NCI-H2171 (cell line): ENCODE data around the gene GMEB2.
"Not testable (repeated sequence)": the region's sequence is repeated elsewhere in the genome, so short reads cannot be mapped to it uniquely, and the experiment has no call there.

ENCODE experiments used
- DNase-seq: peaks from one replicate; lab custom pipeline; 2025; lab: John Stamatoyannopoulos, UW

GMEB2 gene

DNA sequence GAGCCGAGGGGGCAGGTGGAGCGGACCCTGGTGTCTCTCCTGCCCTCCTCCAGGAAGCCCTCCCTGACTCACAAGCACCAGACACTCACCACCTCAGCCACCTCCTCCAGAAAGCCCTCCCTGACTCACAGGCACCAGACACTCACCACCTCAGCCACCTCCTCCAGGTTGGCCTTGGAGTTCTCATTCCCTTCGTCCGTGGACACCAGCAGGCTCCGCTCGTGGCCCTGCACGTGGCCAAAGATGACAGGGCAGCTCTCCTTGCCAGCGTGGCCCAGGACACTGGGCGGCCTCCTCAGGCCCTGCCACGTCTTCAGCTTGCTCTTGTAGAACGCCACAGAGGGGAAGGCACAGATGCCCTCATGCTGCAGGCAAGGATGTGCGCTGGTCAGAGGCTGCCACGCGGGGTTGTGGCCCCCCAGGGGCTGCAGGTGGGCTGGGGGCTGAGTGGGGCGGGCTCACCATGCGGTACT, 66.5 kb downstream of the GMEB2 start:
- DNase-seq, result no peak

- not testable (repeated sequence) for DNase-seq
Observed at GRCh38 chr20:63559485-63560332, 67.2 kb downstream of the GMEB2 start.

- no peak for DNase-seq
Observed at GRCh38 chr20:63558804-63559484, 68.0 kb downstream of the GMEB2 start.

- no peak for DNase-seq
Observed at GRCh38 chr20:63557481-63557891, 69.4 kb downstream of the GMEB2 start.

- no peak for DNase-seq
Observed at GRCh38 chr20:63556873-63557478, 69.9 kb downstream of the GMEB2 start.

GRCh38 chr20:63555661-63556381, 71.1 kb downstream of the GMEB2 start:
- no peak for DNase-seq

DNA sequence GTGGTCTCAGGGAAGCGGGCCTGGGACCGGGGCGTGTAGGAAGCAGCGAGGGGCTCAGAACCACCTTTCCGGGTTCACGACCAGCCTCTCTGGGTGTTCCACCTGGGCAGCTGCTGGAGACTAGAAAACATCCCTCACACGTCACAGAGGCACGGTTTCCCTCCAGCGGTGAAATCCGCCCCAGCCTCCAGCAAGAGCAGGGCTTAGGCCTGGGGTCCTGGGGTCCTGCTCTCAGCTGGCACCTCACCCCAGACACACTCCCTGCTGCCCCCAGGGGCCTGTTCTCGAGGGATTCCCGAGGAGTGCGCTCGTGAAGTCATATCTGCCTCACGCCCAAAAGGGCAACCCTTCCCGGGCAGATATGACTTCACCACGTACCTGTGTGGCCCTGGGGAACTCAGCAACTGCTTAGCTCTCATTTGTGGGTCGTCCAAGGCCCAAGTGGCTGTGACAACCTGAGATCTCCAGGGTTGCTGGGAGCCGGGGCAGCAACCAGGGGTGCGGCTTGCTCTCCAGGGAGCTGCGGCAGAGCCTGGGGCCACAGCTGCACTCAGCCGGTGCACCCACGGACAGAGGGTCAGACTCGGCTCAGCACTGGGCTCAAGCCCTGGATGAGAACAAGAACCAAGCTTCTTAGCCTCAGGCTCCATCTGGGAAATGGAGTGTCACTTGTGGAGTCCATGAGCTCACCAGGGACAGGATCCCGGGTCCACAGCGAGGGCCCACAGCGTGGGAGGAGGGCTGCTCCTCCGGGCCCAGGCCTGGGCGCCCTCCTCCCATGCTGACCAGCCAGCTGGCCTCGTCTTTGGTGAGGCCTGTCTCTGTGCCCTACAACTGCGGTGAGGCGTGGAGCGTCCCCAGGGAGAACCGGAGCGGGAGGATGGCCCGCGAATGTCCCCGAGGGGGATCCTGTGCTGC, 72.3 kb downstream of the GMEB2 start:
- no peak for DNase-seq

DNA sequence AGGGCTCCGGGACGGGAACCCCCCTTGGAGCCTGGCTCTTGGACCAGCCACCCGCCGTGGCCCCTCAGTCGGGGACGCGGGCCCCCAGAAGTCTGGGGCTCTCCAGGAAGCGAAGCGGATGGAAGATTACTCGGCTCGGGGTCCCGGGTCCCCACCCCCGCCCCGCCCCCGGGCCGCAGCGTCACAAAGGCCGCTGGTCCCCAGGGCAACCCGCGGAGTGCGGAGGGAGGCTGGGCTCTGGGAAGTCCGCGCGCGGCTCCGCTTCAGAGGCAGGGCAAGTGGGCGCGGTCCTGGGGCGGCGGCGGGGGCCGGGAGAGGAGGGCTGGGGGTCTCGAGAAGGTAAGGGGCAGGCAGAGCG, 73.0 kb downstream of the GMEB2 start, which contains the start of gene FNDC11:
Gene FNDC11 (plus strand): TSS at position 227 of the 358 bp plus-strand sequence. CDS start 1,505 bp downstream, outside the sequence.
- peak; percentile 30 for DNase-seq

DNA sequence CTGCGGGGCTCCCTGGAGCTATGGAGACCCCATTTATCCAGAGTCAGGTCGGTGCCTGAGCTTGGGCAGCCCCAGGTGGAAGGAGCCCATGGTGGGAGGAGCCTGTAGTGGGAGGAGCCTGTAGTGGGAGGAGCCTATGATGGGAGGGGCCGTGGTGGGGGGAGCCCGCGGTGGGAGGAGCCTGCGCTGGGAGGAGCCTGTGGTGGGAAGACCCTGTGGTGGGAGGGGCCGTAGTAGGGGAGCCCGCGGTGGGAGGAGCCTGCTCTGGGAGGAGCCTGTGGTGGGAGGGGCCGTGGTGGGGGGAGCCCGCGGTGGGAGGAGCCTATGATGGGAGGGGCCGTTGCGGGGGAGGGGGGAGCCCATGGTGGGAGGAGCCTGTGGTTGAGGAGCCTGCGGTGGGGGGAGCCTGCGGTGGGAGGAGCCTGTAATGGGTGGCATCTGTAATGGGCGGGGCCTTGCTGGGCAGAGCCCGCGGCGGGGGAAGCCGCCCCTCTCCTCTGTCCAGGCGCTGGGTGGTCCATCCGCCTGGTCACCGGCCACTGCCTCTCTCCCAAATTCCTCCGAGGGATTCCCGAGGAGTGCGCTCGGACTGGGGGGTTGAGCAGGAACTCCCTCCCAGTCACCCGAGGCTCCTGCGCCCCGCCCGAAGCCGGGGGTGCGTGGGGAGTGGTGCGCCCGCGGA, 73.5 kb downstream of the GMEB2 start:
- DNase-seq, result peak; percentile 83

- DNase-seq, result peak; percentile 38
Observed at GRCh38 chr20:63552481-63553249, 74.2 kb downstream of the GMEB2 start.

GRCh38 chr20:63551068-63551467, 75.8 kb downstream of the GMEB2 start:
- DNase-seq, result no peak

DNA sequence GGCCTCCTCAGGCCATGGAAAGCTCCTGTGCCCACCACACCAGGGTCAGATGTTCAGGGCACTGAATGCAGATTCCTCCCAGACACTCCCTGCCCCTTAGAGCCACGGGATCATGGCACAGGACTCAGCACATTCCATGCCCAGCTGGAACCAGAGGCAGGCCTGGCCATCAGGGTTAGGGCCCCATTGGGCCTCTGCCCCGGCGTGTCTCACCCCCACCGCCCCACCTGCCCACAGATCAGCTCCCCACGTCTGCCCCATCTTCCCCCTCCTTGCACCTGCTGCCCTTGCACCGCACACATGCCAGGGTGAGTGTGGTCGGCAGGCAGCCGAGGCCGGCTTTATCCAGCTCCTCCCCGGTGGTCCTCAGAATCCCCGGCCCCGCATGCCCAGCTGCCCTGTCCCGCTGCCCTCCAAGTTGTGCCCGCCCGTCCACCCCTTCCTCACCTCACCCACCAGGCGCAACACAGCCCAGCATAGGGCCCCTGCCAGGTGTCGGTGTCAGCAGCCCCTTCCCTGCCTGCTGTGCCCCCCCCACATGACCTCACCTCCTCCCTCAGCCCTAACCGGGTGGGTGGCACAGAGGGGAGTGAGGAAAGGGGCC, 77.1 kb downstream of the GMEB2 start:
- DNase-seq, result no peak

- DNase-seq, result no peak
Observed at GRCh38 chr20:63549019-63549418, 77.9 kb downstream of the GMEB2 start.

- DNase-seq, result no peak
Observed at GRCh38 chr20:63548542-63548941, 78.4 kb downstream of the GMEB2 start.

DNA sequence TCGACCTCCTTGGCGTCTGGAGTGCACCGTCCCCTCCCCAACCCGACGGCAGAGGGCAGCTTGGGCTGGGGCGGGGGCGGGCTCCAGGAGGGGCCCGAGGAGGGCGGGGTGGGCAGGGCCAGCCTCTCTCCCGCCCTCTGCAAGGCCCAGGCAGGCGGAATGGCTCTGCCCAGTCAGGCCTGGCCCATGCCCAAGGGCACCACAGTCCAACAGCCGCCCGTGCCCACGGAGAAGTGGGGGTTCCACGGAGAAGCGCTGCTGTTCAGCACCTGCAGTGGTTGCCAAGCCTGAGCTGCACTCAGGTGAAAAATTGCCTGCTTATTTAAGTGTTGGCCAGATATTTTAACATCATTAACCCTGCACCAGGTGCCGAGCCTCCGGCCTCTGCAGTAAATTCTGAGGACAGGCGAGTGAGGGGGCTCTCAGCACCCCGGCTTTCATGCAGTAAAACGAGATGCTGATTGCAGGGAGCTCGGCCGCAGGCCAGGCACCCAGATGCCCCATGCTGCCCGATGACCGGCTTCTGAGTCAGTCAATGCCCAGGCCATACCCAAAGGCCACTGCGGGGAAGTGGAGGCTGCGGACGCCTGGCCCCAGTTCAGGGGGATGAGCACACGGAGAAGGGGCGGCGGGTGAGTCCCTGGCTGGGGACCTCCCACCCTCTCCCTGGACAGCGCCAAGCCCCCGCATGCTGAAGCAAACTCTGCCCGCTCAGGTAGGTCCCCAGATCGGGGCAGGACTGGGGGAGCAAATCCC, 79.0 kb downstream of the GMEB2 start, which contains the start of gene SRMS:
Gene SRMS (minus strand): TSS at position 25 of the 756 bp plus-strand sequence. CDS start 286 bp downstream, outside the sequence.
- no peak for DNase-seq

GRCh38 chr20:63546956-63547724, 79.8 kb downstream of the GMEB2 start:
- DNase-seq, result no peak

- no peak for DNase-seq
Observed at GRCh38 chr20:63546256-63546955, 80.5 kb downstream of the GMEB2 start.
